Nephron progenitor cell (in vitro differentiated cells): Measurements from ENCODE around the gene VPS37D.

ENCODE experiments used
- DNase-seq: peaks from one replicate; pipeline ENCODE4 v3.0.0; 2021
- H3K27ac Mint-ChIP-seq: 2 replicates; pipeline ENCODE4 v1.8.0; 2021; ENCODE audit warnings: mild to moderate bottlenecking, moderate library complexity, mixed read lengths
- H3K27me3 Mint-ChIP-seq: 2 replicates; pipeline ENCODE4 v1.8.0; 2021; ENCODE audit warnings: mild to moderate bottlenecking, low read depth, mixed read lengths; ENCODE audit not compliant: poor library complexity
- H3K36me3 Mint-ChIP-seq: 2 replicates; pipeline ENCODE4 v1.8.0; 2021; ENCODE audit warnings: low read depth, mixed read lengths
- H3K4me1 Mint-ChIP-seq: 2 replicates; pipeline ENCODE4 v1.8.0; 2021; ENCODE audit warnings: mixed read lengths
- H3K4me3 Mint-ChIP-seq: 2 replicates; pipeline ENCODE4 v1.8.0; 2021; ENCODE audit warnings: mild to moderate bottlenecking, moderate library complexity, mixed read lengths
- H3K9me3 Mint-ChIP-seq: 2 replicates; pipeline ENCODE4 v1.8.0; 2021; ENCODE audit warnings: mild to moderate bottlenecking, moderate library complexity, mixed read lengths
- CTCF ChIP-seq: fragments of 200-600 bp; sonication (generic); IDR thresholded peaks from 2 replicates; pipeline ENCODE4 v1.5.0; 2021; ENCODE audit warnings: antibody characterized with exemption

VPS37D gene

GRCh38 chr7:73681031-73681430 is 13.4 kb downstream of the VPS37D start:
- peaks cover 32% of the 10 kb centered on the region for H3K4me1 Mint-ChIP-seq
- DNase-seq: no peak
- no peak for TF ChIP-seq CTCF
- peak overlapping the region; percentile 41 for H3K27ac Mint-ChIP-seq
- peaks cover 26% of the 10 kb centered on the region for H3K36me3 Mint-ChIP-seq
- no peaks in the 10 kb centered on the region for H3K9me3 Mint-ChIP-seq
- peak overlapping the region; percentile 98 for H3K4me3 Mint-ChIP-seq
- H3K27me3 Mint-ChIP-seq: peaks cover 8% of the 10 kb centered on the region

GRCh38 chr7:73682745-73683055 is 15.1 kb downstream of the VPS37D start:
- TF ChIP-seq CTCF: no peak
- Mint-ChIP-seq H3K9me3 (no peaks in the 10 kb centered on the region), H3K27me3 (peaks cover 3% of the 10 kb centered on the region), H3K27ac (peak overlapping the region; percentile 93), H3K36me3 (peaks cover 31% of the 10 kb centered on the region), H3K4me1 (peaks cover 32% of the 10 kb centered on the region), H3K4me3 (peak overlapping the region; percentile 98)
- DNase-seq: no peak

DNA sequence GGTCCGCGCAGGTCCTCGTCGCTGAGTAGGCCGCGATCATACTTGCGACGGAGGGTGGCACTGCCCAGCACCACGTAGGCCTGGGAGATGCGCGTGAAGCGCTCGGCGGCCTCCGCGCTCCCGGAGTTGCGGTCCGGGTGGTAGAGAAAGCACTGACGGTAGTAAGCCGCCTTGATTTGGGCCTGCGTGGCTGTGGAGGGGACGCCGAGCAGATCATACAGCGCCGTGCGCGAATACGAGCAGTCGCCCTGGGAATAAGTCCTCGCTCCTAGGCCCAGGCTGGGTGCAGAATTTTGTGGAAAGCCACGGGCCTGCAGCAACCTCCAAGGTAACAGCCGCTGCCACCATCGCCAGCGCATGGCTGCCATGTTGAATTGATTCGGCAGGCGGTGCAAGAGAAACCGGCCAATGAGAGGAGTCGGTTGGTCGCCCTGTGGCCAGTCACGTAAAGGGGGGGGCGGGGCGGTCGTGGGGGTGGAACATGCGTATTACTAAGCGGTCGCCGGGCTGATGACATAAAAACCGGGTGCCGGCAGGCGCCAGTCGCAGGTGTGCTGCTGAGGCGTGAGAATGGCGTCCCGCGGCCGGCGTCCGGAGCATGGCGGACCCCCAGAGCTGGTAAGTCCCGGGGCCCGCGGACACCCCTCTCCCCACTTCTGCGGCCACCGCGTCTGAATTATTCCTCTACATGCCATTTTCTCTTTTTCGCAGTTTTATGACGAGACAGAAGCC is 15.6 kb downstream of the VPS37D start, which contains the start of the genes BUD23 and DNAJC30:
BUD23 (plus strand) TSS at position 542 of the 732 bp plus-strand sequence; CDS start at position 571, 29 bp downstream.
DNAJC30 (minus strand) TSS at position 398 of the 732 bp plus-strand sequence; CDS start at position 368, 30 bp downstream.
- H3K36me3 Mint-ChIP-seq: peaks cover 26% of the 10 kb centered on the region
- peak within 1 kb of the TSS; percentile 93 for H3K27ac Mint-ChIP-seq
- no peaks in the 10 kb centered on the region for H3K9me3 Mint-ChIP-seq
- peaks cover 3% of the 10 kb centered on the region for H3K27me3 Mint-ChIP-seq
- peak; percentile 96 for DNase-seq
- no peak for TF ChIP-seq CTCF
- H3K4me3 Mint-ChIP-seq: peak within 1 kb of the TSS; percentile 98
- H3K4me1 Mint-ChIP-seq: peaks cover 32% of the 10 kb centered on the region

- DNase-seq: no peak
- Mint-ChIP-seq H3K27ac (peak overlapping the region; percentile 90), H3K4me3 (peak overlapping the region; percentile 98), H3K27me3 (peaks cover 3% of the 10 kb centered on the region), H3K36me3 (peaks cover 25% of the 10 kb centered on the region), H3K4me1 (peaks cover 32% of the 10 kb centered on the region), H3K9me3 (no peaks in the 10 kb centered on the region)
- no peak for TF ChIP-seq CTCF
Observed at GRCh38 chr7:73683788-73684693, 16.4 kb downstream of the VPS37D start.

DNA sequence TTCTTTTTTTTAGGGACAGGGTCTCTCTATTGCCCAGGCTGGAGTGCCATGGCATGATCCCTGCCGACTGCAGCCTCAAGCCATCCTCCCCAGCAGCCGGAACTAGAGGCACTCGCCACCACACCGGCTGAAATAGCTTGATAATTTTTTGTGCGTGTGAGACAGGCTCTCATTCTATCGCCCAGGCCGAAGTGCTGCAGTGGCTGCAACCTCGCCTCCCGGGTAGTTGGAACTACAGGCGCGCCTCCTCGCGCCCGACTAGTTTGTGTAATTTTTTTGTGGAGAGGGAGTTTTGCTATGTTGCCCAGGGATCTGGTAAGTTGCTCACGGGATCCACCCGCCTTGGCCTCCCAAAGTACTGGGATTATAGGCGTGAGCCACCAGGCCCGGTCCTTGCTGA is 17.7 kb downstream of the VPS37D start:
- Mint-ChIP-seq H3K27ac (no peak overlapping the region), H3K9me3 (no peaks in the 10 kb centered on the region), H3K36me3 (peaks cover 31% of the 10 kb centered on the region), H3K4me1 (peaks cover 29% of the 10 kb centered on the region), H3K27me3 (peaks cover 2% of the 10 kb centered on the region), H3K4me3 (peak overlapping the region; percentile 98)
- no peak for TF ChIP-seq CTCF
- no peak for DNase-seq
